Hepatocyte (in vitro differentiated cells): Measurements from ENCODE around the gene NUDT3. TPM values are rescaled to one million over a fixed set of nuclear protein-coding genes. Genes with fewer than 3 reads are reported as not detected.

Experiments
- DNase-seq: peaks from one replicate; pipeline ENCODE4 v3.0.0-alpha.2; 2016; ENCODE audit warnings: low spot score
- H2AFZ ChIP-seq: fragments of 200-600 bp; sonication (generic); 2 replicates; pipeline ENCODE4 v1.6.0; 2016; ENCODE audit warnings: antibody characterized with exemption, mild to moderate bottlenecking
- H3K27ac ChIP-seq: fragments of 200-600 bp; sonication (generic); 2 replicates; pipeline ENCODE4 v1.5.1; 2016; ENCODE audit warnings: mild to moderate bottlenecking
- H3K27me3 ChIP-seq: fragments of 200-600 bp; sonication (generic); 2 replicates; pipeline ENCODE4 v1.6.1; 2016
- H3K36me3 ChIP-seq: fragments of 200-600 bp; sonication (generic); replicated peaks from 2 replicates; pipeline ENCODE4 v1.5.1; 2016; ENCODE audit warnings: low read depth; ENCODE audit not compliant: insufficient read depth
- H3K4me1 ChIP-seq: fragments of 200-600 bp; sonication (generic); 2 replicates; pipeline ENCODE4 v1.5.1; 2016; ENCODE audit warnings: mild to moderate bottlenecking, moderate library complexity; ENCODE audit not compliant: insufficient read depth
- H3K4me2 ChIP-seq: fragments of 200-600 bp; sonication (generic); 2 replicates; pipeline ENCODE4 v1.6.0; 2016
- H3K4me3 ChIP-seq: fragments of 200-600 bp; sonication (generic); 2 replicates; pipeline ENCODE4 v1.5.1; 2016; ENCODE audit warnings: mild to moderate bottlenecking
- H3K79me2 ChIP-seq: fragments of 200-600 bp; sonication (generic); 2 replicates; pipeline ENCODE4 v1.6.0; 2017; ENCODE audit warnings: mild to moderate bottlenecking
- H3K9me2 ChIP-seq: fragments of 200-600 bp; sonication (generic); replicated peaks from 2 replicates; pipeline ENCODE4 v1.6.0; 2017; ENCODE audit warnings: mild to moderate bottlenecking; ENCODE audit not compliant: insufficient read depth
- H3K9me3 ChIP-seq: fragments of 200-600 bp; sonication (generic); 2 replicates; pipeline ENCODE4 v1.5.1; 2016; ENCODE audit warnings: low read depth, mild to moderate bottlenecking
- H4K20me1 ChIP-seq: fragments of 200-600 bp; sonication (generic); 2 replicates; pipeline ENCODE4 v1.6.0; 2016; ENCODE audit warnings: mild to moderate bottlenecking; ENCODE audit not compliant: insufficient read depth, poor library complexity, severe bottlenecking
- EZH2 ChIP-seq: fragments of 200-600 bp; sonication (generic); IDR thresholded peaks from 2 replicates; pipeline ENCODE4 v1.6.1; 2016; ENCODE audit warnings: antibody characterized with exemption, mild to moderate bottlenecking, borderline replicate concordance
- EZH2phosphoT487 ChIP-seq: fragments of 200-600 bp; sonication (generic); IDR thresholded peaks from one replicate; pipeline ENCODE4 v1.6.1; 2018; ENCODE audit warnings: antibody characterized with exemption, mild to moderate bottlenecking, low read depth, moderate library complexity; ENCODE audit not compliant: unreplicated experiment, severe bottlenecking
- WGBS: methylation state at CpG from one replicate; pipeline ENCODE4 v1.1.6; 2016; ENCODE audit warnings: low lambda C conversion rate; ENCODE audit errors: missing lambda C conversion rate; 5-methylcytosine and 5-hydroxymethylcytosine counted together
- polyA plus RNA-seq: library from polyadenylated mRNA; unstranded; fragments of >200 nt; fragmentation: Nextera tagmentation; extraction: Ambion mirVana; gene quantifications from 2 replicates; pipeline ENCODE4 v1.2.1, GENCODE V29; 2016
- total RNA-seq: library from RNA; depleted of rRNA; stranded (reverse); fragments of >200 nt; gene quantifications from 2 replicates; pipeline ENCODE4 v1.2.3, GENCODE V29; 2014
- TF ChIP-seq, protein P1 (sequence below): fragments of 200-600 bp; sonication (generic); IDR thresholded peaks from 2 replicates; pipeline ENCODE4 v1.5.1; 2016; ENCODE audit warnings: antibody characterized with exemption, mild to moderate bottlenecking; ENCODE audit not compliant: poor library complexity

The NUDT3 gene
- total and polyA plus RNA-seq, 2 experiments from 2014 or later: 6.2 to 20.4 TPM

DNA sequence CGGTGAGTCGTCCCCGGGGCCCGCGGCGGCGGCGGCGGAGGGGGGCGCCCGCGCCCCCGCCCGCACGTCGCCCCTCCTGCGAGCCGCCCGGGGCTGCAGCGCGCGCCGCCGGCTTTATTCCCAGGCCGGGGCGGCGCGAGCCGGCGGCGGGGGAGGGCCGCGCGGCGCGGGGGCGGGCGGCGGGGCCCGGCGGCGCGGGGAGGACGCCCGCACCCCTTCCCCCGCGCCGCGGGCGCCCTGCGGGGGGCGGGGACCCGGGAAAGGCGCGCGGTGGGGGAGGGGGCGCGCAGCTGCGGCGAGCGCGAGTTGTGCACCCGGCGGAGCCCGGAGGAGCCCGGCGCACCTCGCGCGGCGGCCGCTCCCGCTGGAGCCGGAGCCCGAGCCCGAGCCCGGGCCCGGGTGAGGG lies 155.2 kb downstream of the NUDT3 start:
- H3K4me1 ChIP-seq: peaks cover 23% of the 10 kb centered on the region
- no peaks in the 10 kb centered on the region for H3K9me3 ChIP-seq
- DNase-seq: peak; percentile 64
- no peaks in the 10 kb centered on the region for H3K9me2 ChIP-seq
- H3K27ac ChIP-seq: peak overlapping the region; percentile 96
- H3K27me3 ChIP-seq: no peaks in the 10 kb centered on the region
- H3K4me3 ChIP-seq: peak overlapping the region; percentile 67
- peak overlapping the region; percentile 99 for H3K4me2 ChIP-seq
- H4K20me1 ChIP-seq: peaks cover 2% of the 10 kb centered on the region
- peaks cover 24% of the 10 kb centered on the region for H3K79me2 ChIP-seq
- no peaks in the 10 kb centered on the region for H3K36me3 ChIP-seq
- TF ChIP-seq, protein P1, sequence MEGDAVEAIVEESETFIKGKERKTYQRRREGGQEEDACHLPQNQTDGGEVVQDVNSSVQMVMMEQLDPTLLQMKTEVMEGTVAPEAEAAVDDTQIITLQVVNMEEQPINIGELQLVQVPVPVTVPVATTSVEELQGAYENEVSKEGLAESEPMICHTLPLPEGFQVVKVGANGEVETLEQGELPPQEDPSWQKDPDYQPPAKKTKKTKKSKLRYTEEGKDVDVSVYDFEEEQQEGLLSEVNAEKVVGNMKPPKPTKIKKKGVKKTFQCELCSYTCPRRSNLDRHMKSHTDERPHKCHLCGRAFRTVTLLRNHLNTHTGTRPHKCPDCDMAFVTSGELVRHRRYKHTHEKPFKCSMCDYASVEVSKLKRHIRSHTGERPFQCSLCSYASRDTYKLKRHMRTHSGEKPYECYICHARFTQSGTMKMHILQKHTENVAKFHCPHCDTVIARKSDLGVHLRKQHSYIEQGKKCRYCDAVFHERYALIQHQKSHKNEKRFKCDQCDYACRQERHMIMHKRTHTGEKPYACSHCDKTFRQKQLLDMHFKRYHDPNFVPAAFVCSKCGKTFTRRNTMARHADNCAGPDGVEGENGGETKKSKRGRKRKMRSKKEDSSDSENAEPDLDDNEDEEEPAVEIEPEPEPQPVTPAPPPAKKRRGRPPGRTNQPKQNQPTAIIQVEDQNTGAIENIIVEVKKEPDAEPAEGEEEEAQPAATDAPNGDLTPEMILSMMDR: no peak
- TF ChIP-seq EZH2phosphoT487 (no peak), EZH2 (no peak)
- peak overlapping the region; percentile 57 for H2AFZ ChIP-seq
- 1% methylated on average over 18 of the region's 78 CpGs for WGBS

DNA sequence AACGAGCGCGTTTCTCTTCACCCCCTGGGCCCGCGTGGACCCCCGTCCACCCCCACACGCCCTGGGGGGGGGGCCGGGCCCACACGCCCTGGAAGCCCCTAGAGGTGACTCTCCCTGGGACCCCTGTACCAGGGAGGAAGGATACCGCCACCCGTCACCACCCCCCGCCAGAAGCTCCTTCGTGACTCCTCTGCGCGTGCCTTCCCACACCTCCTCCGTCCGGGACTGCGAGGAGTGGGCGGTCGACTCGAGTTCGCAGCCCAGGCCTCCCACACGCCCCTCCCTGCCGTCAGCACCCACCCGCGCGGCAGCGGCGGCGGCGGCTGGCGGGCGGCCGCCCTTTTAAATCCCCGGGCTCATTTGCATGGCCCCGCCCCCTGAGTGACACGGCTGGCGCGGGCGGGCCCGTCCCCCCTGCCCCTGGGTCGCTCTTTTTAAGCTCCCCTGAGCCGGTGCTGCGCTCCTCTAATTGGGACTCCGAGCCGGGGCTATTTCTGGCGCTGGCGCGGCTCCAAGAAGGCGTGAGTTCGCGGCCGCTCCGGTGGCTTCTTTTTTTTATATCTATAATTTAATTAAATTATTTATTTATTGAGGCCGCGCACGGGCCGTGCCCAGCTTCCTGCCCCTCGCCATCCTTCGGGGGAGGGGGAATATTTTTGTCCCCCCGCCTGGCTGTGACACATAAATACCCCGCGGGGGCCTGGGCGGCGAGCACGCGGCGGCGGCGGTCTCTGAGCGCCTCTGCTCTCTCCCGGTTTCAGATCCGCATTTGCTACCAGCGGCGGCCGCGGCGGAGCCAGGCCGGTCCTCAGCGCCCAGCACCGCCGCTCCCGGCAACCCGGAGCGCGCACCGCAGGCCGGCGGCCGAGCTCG lies 155.8 kb downstream of the NUDT3 start, which contains the start of gene HMGA1:
Gene HMGA1, plus strand, starts transcription at position 431 of the 873 bp plus-strand sequence. CDS start 3,908 bp downstream, outside the sequence.
- DNase-seq: peak; percentile 94
- 3% methylated on average over 86 of the region's 91 CpGs for WGBS
- no peaks in the 10 kb centered on the region for H3K27me3 ChIP-seq
- no peaks in the 10 kb centered on the region for H3K9me3 ChIP-seq
- H2AFZ ChIP-seq: peak within 1 kb of the TSS; percentile 66
- H3K9me2 ChIP-seq: no peaks in the 10 kb centered on the region
- peak within 1 kb of the TSS; percentile 99 for H3K4me2 ChIP-seq
- H3K36me3 ChIP-seq: no peaks in the 10 kb centered on the region
- H3K27ac ChIP-seq: peak within 1 kb of the TSS; percentile 96
- H4K20me1 ChIP-seq: peaks cover 2% of the 10 kb centered on the region
- H3K4me1 ChIP-seq: peaks cover 23% of the 10 kb centered on the region
- H3K4me3 ChIP-seq: peak within 1 kb of the TSS; percentile 67
- no peak for TF ChIP-seq EZH2phosphoT487
- TF ChIP-seq EZH2: no peak
- TF ChIP-seq, protein P1: no peak
- H3K79me2 ChIP-seq: peaks cover 24% of the 10 kb centered on the region

DNA sequence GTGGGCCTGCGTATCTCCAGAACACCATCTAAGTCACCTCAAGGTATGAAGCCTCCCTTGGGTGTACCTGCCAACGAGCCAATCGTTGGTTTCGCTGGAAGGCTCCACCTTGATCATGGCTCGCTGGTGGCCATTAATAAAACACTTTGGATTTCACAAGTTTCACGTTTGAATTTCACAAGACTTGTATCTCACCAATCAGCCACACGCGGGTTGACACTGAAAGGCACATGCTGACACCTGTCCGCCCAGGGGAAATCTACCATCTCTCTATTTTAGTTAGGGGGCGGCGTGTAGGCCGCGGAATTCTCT lies 156.4 kb downstream of the NUDT3 start:
- Histone ChIP-seq H3K27ac (peak overlapping the region; percentile 96), H3K27me3 (no peaks in the 10 kb centered on the region), H4K20me1 (peaks cover 2% of the 10 kb centered on the region), H3K4me3 (peak overlapping the region; percentile 13), H3K36me3 (no peaks in the 10 kb centered on the region), H2AFZ (peak overlapping the region; percentile 66), H3K79me2 (peaks cover 24% of the 10 kb centered on the region), H3K9me2 (no peaks in the 10 kb centered on the region), H3K9me3 (no peaks in the 10 kb centered on the region), H3K4me1 (peaks cover 23% of the 10 kb centered on the region), H3K4me2 (peak overlapping the region; percentile 92)
- WGBS: 17% methylated on average over 13 of the region's 13 CpGs
- peak; percentile 52 for DNase-seq
- no peak for TF ChIP-seq EZH2
- no peak for TF ChIP-seq EZH2phosphoT487
- TF ChIP-seq, protein P1: no peak
